NB4 (cell line): ENCODE results near the gene ZCCHC10.

Experiments
- MAX ChIP-seq: IDR thresholded peaks from 2 replicates; pipeline ENCODE4 v1.6.1; 2011; ENCODE audit warnings: low read depth, low read length
- MYC ChIP-seq: IDR thresholded peaks from 2 replicates; pipeline ENCODE4 v1.6.1; 2011; ENCODE audit warnings: low read depth, low read length
- POLR2A ChIP-seq: IDR thresholded peaks from 2 replicates; pipeline ENCODE4 v1.6.1; 2011; ENCODE audit warnings: mild to moderate bottlenecking; ENCODE audit not compliant: insufficient read length; ENCODE audit errors: extremely low read depth
- TF ChIP-seq, protein P1 (sequence below): IDR thresholded peaks from one replicate; pipeline ENCODE4 v1.5.1; 2012; ENCODE audit warnings: low read depth, low read length

GRCh38 chr5:133034064-133034463 is 7.7 kb upstream of the ZCCHC10 start:
- TF ChIP-seq, protein P1, sequence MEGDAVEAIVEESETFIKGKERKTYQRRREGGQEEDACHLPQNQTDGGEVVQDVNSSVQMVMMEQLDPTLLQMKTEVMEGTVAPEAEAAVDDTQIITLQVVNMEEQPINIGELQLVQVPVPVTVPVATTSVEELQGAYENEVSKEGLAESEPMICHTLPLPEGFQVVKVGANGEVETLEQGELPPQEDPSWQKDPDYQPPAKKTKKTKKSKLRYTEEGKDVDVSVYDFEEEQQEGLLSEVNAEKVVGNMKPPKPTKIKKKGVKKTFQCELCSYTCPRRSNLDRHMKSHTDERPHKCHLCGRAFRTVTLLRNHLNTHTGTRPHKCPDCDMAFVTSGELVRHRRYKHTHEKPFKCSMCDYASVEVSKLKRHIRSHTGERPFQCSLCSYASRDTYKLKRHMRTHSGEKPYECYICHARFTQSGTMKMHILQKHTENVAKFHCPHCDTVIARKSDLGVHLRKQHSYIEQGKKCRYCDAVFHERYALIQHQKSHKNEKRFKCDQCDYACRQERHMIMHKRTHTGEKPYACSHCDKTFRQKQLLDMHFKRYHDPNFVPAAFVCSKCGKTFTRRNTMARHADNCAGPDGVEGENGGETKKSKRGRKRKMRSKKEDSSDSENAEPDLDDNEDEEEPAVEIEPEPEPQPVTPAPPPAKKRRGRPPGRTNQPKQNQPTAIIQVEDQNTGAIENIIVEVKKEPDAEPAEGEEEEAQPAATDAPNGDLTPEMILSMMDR = no peak
- no peak for TF ChIP-seq POLR2A
- TF ChIP-seq MAX = no peak
- no peak for TF ChIP-seq MYC
